Sigmoid colon (tissue), 4 donors: Measurements from ENCODE around the gene MAP3K20.

ENCODE experiments used
- CTCF ChIP-seq, 4 experiments: fragments of 450-650 bp in 3 of 4; fragments of 200-600 bp in 1 of 4; IDR thresholded peaks; one replicate each; pipeline ENCODE4 v1.5.1; 2016 to 2019; ENCODE audit warnings: antibody characterized with exemption in 4 of 4, mild to moderate bottlenecking in 3 of 4, moderate library complexity in 2 of 4
- EP300 ChIP-seq, 4 donors: sonication (generic); formaldehyde crosslinking; IDR thresholded peaks; one replicate each; pipeline ENCODE4 v1.6.1; 2017; ENCODE audit warnings: antibody characterized with exemption in 4 of 4
- POLR2A ChIP-seq, 2 donors: fragments of 450-650 bp; IDR thresholded peaks; one replicate each; pipeline ENCODE4 v1.6.1; 2016; ENCODE audit warnings: antibody characterized with exemption in 2 of 2, mild to moderate bottlenecking in 2 of 2, moderate library complexity in 2 of 2

- no peak for TF ChIP-seq CTCF (IDR thresholded peaks at IDR 0.05)
- no peak for TF ChIP-seq EP300 (IDR thresholded peaks at IDR 0.05)
- TF ChIP-seq POLR2A (IDR thresholded peaks at IDR 0.05): no peak
Measured at GRCh38 chr2:173191601-173192000, 116.0 kb downstream of the MAP3K20 start.
